Central memory CD8-positive, alpha-beta T cell (primary cell): ENCODE results near the gene IRF3.

Experiments
- ATAC-seq: fragments of 150-1000 bp; cut with Tn5 transposase; replicated peaks from 2 replicates; pipeline ENCODE4 v1.10.0; 2022; ENCODE audit warnings: mild to moderate bottlenecking, moderate FRiP score, moderate number of reproducible peaks; ENCODE audit not compliant: poor library complexity, severe bottlenecking; ENCODE audit errors: extremely low read depth
- DNase-seq, 2 donors: peaks; one replicate each; pipeline ENCODE4 v3.0.0; 2021; ENCODE audit warnings: low spot score in 2 of 2
- H3K27ac Mint-ChIP-seq: one replicate; pipeline ENCODE4 v1.8.0; 2022; ENCODE audit warnings: low read depth, mild to moderate bottlenecking, moderate library complexity, mixed read lengths
- H3K27me3 Mint-ChIP-seq: one replicate; pipeline ENCODE4 v1.8.0; 2022; ENCODE audit warnings: mixed read lengths
- H3K36me3 Mint-ChIP-seq: one replicate; pipeline ENCODE4 v1.8.0; 2022; ENCODE audit warnings: mild to moderate bottlenecking, moderate library complexity, mixed read lengths; ENCODE audit not compliant: insufficient read depth
- H3K4me1 Mint-ChIP-seq: one replicate; pipeline ENCODE4 v1.8.0; 2022; ENCODE audit warnings: mixed read lengths
- H3K4me3 Mint-ChIP-seq: one replicate; pipeline ENCODE4 v1.8.0; 2022; ENCODE audit warnings: mild to moderate bottlenecking, moderate library complexity, mixed read lengths
- H3K9me3 Mint-ChIP-seq: one replicate; pipeline ENCODE4 v1.8.0; 2022; ENCODE audit warnings: mixed read lengths

IRF3 gene

GRCh38 chr19:49684983-49685553, 19.4 kb upstream of the IRF3 start:
- peaks cover 26% of the 10 kb centered on the region for H3K4me1 Mint-ChIP-seq
- H3K4me3 Mint-ChIP-seq = no peak overlapping the region
- peaks cover 6% of the 10 kb centered on the region for H3K27me3 Mint-ChIP-seq
- H3K27ac Mint-ChIP-seq = peak overlapping the region; percentile 67
- ATAC-seq (no peak), DNase-seq (no peak)
- H3K9me3 Mint-ChIP-seq = no peaks in the 10 kb centered on the region
- H3K36me3 Mint-ChIP-seq = peaks cover 32% of the 10 kb centered on the region

GRCh38 chr19:49684251-49684982, 18.8 kb upstream of the IRF3 start:
- Mint-ChIP-seq H3K4me3 (no peak overlapping the region), H3K27me3 (no peaks in the 10 kb centered on the region), H3K9me3 (no peaks in the 10 kb centered on the region), H3K27ac (no peak overlapping the region), H3K4me1 (peaks cover 28% of the 10 kb centered on the region), H3K36me3 (peaks cover 33% of the 10 kb centered on the region)
- DNase-seq (no peak), ATAC-seq (no peak)

- H3K9me3 Mint-ChIP-seq = no peaks in the 10 kb centered on the region
- no peak overlapping the region for H3K27ac Mint-ChIP-seq
- H3K4me1 Mint-ChIP-seq = peaks cover 28% of the 10 kb centered on the region
- H3K27me3 Mint-ChIP-seq = no peaks in the 10 kb centered on the region
- peaks cover 35% of the 10 kb centered on the region for H3K36me3 Mint-ChIP-seq
- no peak for ATAC-seq
- DNase-seq = no peak
- H3K4me3 Mint-ChIP-seq = no peak overlapping the region
Observed at GRCh38 chr19:49683814-49684250, 18.2 kb upstream of the IRF3 start.

DNA sequence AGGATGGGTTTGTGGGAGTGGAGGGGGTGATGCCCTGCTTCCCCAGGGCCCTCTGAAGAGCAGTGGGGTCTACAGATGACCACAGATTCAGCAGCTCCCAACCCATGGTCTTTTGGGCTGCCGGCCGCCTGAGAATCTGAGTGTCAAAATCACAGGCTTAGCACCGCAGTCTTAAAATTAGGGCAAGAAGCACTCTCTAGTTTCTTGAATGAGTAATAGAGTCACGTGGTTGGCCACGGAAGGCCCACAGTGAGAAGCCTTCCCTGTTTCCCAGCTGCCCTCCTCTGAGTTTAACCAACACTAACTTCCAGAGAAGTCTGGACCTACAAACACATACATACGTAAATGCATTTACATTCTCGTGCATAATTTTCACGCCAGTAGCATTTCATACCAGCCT, 16.6 kb upstream of the IRF3 start:
- Mint-ChIP-seq H3K36me3 (peaks cover 33% of the 10 kb centered on the region), H3K4me3 (no peak overlapping the region), H3K4me1 (peaks cover 29% of the 10 kb centered on the region), H3K27ac (no peak overlapping the region), H3K9me3 (no peaks in the 10 kb centered on the region), H3K27me3 (no peaks in the 10 kb centered on the region)
- DNase-seq (no peak), ATAC-seq (no peak)

DNA sequence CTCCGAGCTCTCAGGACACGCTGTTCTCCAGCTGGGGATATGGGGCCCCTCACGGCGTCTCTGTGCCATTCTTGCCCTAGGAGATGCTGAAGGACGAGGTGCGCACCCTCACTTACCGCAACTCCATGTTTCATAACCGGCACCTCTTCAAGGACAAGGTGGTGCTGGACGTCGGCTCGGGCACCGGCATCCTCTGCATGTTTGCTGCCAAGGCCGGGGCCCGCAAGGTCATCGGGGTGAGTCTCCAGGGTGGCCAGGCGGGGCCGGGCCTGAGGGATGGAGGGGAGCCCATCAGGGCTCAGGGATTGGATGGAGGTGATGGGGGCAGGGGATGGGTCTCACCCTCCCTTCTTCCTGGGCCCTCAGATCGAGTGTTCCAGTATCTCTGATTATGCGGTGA, 16.2 kb upstream of the IRF3 start:
- peaks cover 37% of the 10 kb centered on the region for H3K36me3 Mint-ChIP-seq
- H3K27me3 Mint-ChIP-seq = no peaks in the 10 kb centered on the region
- peaks cover 34% of the 10 kb centered on the region for H3K4me1 Mint-ChIP-seq
- no peak overlapping the region for H3K4me3 Mint-ChIP-seq
- no peak for ATAC-seq
- no peak overlapping the region for H3K27ac Mint-ChIP-seq
- no peaks in the 10 kb centered on the region for H3K9me3 Mint-ChIP-seq
- DNase-seq = no peak

DNA sequence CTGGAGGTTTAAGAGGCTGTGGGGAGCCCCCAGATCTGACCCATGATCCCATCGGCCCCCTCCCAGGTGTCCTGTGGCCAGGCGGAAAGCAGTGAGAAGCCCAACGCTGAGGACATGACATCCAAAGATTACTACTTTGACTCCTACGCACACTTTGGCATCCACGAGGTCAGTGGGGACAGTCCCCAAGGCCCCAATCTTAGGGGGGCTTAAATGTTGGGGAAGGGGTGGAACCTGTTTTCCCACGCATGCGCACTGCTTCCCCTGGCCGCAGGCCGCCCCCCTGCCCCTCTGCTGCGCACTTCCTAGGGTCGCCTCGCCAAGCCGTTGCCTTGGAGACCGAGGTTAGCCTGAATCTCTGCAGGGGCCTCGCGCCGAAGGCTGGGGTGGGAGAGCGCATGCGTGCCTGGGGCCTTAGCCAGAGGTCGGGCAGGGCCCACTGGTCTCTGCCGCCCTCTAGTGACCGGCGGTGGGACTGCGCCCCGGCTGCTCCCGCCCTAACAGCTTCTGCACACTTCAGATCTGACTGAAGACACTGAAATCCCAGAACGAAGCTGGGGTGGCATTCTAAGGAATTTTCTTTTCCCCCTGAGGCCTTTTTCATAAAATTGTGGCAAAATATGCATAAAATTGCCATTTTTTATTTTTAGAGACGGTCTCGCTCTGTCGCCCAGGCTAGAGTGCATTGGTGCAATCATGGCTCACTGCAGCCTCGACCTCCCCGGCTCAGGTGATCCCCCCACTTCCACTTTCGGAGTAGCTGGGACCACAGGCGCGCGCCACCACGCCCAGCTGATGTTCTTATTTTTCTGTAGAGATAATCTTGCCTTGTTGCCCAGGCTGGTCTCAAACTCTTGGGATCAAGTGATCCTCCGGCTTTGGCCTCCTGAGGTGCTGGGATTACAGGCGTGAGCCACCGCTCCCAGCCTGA, 15.0 kb upstream of the IRF3 start:
- ATAC-seq = no peak
- Mint-ChIP-seq H3K4me1 (peaks cover 45% of the 10 kb centered on the region), H3K9me3 (no peaks in the 10 kb centered on the region), H3K4me3 (peak overlapping the region; percentile 31), H3K36me3 (peaks cover 41% of the 10 kb centered on the region), H3K27me3 (no peaks in the 10 kb centered on the region), H3K27ac (peak overlapping the region; percentile 99)
- peak; percentile 87 to 98 for DNase-seq

DNA sequence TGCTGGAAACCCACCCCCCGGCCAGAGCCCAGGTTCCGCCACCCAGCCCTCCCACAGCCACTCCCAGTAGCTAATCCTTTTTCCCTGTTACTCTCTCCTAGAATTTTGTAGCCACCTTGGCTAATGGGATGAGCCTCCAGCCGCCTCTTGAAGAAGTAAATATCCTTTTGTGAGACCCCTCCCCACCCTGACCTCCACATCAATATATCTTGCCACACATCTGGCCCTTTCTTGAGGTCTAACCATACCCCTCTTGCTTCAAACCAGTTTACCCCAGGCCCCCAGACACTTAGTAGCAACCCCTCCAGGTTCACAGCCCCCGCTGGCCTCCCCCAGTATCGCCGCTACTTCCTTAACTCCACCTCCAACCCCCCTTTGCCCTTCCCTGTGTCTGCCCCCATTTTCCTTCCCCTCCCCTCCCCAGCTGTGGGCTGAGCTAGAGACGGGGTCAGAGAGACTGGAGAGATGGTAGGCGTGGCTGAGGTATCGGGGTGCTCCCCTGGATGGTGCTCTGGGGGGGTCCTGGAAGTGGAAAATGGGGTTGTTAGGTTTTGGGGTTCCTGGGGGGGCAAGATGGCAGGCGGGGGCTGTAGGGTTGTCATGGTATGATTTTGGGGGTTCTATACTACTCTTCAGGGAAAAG, 14.2 kb upstream of the IRF3 start:
- H3K36me3 Mint-ChIP-seq = peaks cover 41% of the 10 kb centered on the region
- peak overlapping the region; percentile 28 for H3K4me3 Mint-ChIP-seq
- peak overlapping the region; percentile 99 for H3K27ac Mint-ChIP-seq
- peaks cover 45% of the 10 kb centered on the region for H3K4me1 Mint-ChIP-seq
- DNase-seq (no peak), ATAC-seq (no peak)
- H3K9me3 Mint-ChIP-seq = no peaks in the 10 kb centered on the region
- H3K27me3 Mint-ChIP-seq = no peaks in the 10 kb centered on the region

DNA sequence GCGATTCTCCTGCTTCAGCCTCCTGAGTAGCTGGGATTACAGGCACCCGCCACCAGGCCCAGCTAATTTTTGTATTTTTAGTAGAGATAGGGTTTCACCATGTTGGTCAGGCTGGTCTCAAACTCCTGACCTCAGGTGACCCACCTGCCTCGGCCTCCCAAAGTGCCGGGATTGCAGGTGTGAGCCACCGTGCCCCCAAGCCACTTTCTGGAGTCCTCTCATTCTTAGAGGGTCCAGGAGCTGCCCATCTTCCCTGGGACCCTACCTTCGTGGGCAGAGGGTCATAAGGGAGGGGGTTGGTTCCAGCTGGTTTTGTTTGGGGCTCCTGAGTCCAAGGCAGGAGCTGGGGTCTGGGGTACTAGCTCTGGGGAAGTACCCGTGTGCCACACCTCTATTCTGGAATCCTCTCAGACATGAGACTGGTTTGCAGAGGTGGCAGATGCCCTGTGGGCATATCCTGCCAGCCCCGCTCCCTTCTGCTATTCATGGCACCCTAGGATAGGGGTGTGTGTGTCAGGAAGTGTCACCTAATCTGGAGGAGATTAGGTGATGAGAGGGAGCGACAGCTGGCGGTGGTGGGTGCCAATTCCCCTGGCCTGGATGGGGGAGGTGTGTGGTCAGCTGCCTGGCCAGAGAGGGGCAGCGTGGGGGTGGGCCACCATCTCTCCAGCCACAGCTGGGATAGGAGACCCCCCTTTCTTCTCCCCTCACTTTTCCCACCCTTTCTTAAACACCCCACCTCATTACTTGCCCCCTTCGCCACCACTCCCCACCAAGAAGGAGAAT, 13.5 kb upstream of the IRF3 start:
- Mint-ChIP-seq H3K27me3 (no peaks in the 10 kb centered on the region), H3K9me3 (no peaks in the 10 kb centered on the region), H3K27ac (peak overlapping the region; percentile 99), H3K4me3 (peak overlapping the region; percentile 97), H3K36me3 (peaks cover 38% of the 10 kb centered on the region), H3K4me1 (peaks cover 43% of the 10 kb centered on the region)
- ATAC-seq (no peak), DNase-seq (no peak)

- peak; percentile 38 for ATAC-seq
- peaks cover 39% of the 10 kb centered on the region for H3K4me1 Mint-ChIP-seq
- no peaks in the 10 kb centered on the region for H3K9me3 Mint-ChIP-seq
- peaks cover 31% of the 10 kb centered on the region for H3K36me3 Mint-ChIP-seq
- DNase-seq = peak; percentile 73 to 75
- H3K27ac Mint-ChIP-seq = peak overlapping the region; percentile 99
- no peaks in the 10 kb centered on the region for H3K27me3 Mint-ChIP-seq
- H3K4me3 Mint-ChIP-seq = peak overlapping the region; percentile 97
Observed at GRCh38 chr19:49677901-49678674, 12.4 kb upstream of the IRF3 start.

- peak; percentile 47 for ATAC-seq
- no peak for DNase-seq
- no peaks in the 10 kb centered on the region for H3K9me3 Mint-ChIP-seq
- peak within 1 kb of the TSS; percentile 97 for H3K4me3 Mint-ChIP-seq
- H3K27ac Mint-ChIP-seq = peak within 1 kb of the TSS; percentile 99
- peaks cover 42% of the 10 kb centered on the region for H3K4me1 Mint-ChIP-seq
- peaks cover 26% of the 10 kb centered on the region for H3K36me3 Mint-ChIP-seq
- H3K27me3 Mint-ChIP-seq = no peaks in the 10 kb centered on the region
Observed at GRCh38 chr19:49677231-49677900, 11.7 kb upstream of the IRF3 start, which contains the start of gene PRMT1. PRMT1 (plus strand) TSS chr19:49677271; CDS start chr19:49677281, 10 bp downstream.

- H3K9me3 Mint-ChIP-seq = no peaks in the 10 kb centered on the region
- H3K36me3 Mint-ChIP-seq = peaks cover 23% of the 10 kb centered on the region
- no peaks in the 10 kb centered on the region for H3K27me3 Mint-ChIP-seq
- H3K4me1 Mint-ChIP-seq = peaks cover 48% of the 10 kb centered on the region
- peak overlapping the region; percentile 99 for H3K27ac Mint-ChIP-seq
- DNase-seq (peak; percentile 92 to 98), ATAC-seq (peak; percentile 75)
- peak overlapping the region; percentile 97 for H3K4me3 Mint-ChIP-seq
Observed at GRCh38 chr19:49676784-49677230, 11.2 kb upstream of the IRF3 start.
